HG03460 (cell line): ENCODE data around the gene DGLUCY.
A peak's percentile ranks its signal among the peaks of the same experiment; 100 is the strongest.
"Not testable (repeated sequence)": the region's sequence is repeated elsewhere in the genome, so short reads cannot be mapped to it uniquely, and the experiment has no call there.

Source experiments
- ATAC-seq: cut with Tn5 transposase; IDR thresholded peaks from one replicate; pipeline ENCODE4 v1.9.1; 2021; ENCODE audit not compliant: unreplicated experiment

DGLUCY gene

GRCh38 chr14:91138511-91139359 lies 24.9 kb downstream of the DGLUCY start:
- ATAC-seq, result no peak

- ATAC-seq, result no peak
These were observed 25.9 kb downstream of the DGLUCY start for GRCh38 chr14:91139776-91140175.

GRCh38 chr14:91140672-91141071 lies 26.8 kb downstream of the DGLUCY start:
- no peak for ATAC-seq

DNA sequence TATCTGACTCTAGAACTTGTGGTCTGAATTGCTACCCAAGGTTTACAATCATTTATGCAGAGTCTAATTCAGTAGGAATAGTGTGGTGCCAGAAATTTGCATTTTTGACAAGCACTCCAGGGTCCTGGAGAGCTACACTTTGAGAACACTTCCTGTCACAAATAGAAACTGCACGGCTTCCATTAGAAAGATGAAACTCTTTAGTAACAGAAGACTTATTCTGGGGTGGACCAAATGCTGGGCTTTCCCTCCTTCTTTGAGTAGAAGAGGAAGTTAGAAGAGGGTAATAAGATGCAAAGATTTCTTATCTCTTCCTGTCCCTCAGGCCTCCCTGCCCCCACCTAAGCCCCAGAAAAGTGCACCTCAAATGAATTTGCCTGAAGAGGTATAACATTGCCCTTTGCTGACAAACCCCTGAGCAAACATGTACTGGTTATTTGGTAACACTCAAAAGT lies 28.4 kb downstream of the DGLUCY start:
- ATAC-seq, result peak; percentile 89

- ATAC-seq, result no peak
These were observed 30.0 kb downstream of the DGLUCY start for GRCh38 chr14:91143862-91144261.

DNA sequence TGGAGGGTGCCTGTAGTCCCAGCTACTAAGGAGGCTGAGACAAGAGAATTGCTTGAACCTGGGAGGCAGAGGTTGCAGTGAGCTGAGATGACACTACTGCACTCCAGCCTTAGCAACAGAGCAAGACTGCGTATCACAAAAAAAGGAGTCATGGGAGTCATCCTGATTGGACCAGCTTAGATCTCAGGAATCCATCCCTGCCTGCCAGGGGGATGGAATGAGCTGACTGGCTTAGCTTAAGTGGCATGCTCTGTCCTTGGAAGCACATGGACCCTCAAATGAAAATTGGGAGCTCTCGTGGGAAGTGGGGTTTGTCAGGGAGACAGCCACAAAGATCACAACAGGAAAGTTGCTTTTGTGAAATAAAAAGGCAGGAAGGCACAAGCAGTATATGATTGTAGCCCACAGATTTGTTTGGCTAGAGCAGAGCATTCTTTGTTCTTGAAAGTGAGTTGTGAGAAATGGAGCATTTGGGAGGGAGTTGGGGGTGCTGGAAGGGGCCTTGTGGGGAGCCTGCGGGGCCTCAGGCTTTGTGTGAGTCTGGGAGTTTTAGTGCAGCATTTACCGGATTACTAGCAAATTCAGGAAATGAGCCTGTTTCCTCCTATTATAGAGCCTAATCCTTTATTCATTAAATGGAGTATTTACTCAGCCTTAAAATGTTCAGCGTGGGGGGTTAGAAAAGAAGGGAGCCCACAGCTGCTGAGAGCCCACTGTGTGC lies 30.7 kb downstream of the DGLUCY start:
- ATAC-seq, result no peak

DNA sequence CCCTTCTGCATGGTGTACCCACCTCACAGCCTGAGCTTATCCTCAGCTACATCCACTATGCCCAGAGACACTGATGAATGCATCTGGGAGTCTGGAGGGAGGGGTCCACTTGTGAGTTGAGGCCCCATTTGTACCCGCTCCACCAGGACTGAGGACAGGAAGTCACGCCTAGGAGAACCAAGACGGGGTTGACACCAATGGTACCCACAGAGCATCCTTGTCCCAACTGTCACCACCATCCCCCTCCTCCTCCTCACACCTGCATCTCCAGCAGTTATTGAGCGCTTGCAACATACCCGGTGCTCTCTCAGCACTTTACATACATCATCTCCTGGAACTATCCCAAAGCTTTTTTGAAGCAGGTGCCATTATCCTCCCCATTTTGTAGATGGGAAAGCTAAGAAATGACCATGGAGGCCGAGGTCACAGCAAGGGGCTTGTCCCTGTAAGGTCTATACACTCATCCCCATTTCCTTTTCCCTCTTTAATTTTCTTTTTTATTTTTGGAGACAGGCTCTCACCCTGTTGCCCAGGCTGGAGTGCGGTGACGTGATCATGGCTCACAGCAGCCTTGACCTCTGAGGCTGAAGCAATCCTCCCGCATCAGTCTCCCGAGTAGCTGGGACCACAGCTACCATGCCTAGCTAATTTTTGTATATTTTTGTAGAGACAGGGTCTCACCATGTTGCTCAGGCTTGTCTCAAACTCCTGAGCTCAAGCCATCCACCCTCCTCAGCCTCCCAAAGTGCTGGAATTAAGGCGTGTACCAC lies 31.7 kb downstream of the DGLUCY start:
- ATAC-seq, result no peak

GRCh38 chr14:91146661-91147060 lies 32.8 kb downstream of the DGLUCY start:
- no peak for ATAC-seq

DNA sequence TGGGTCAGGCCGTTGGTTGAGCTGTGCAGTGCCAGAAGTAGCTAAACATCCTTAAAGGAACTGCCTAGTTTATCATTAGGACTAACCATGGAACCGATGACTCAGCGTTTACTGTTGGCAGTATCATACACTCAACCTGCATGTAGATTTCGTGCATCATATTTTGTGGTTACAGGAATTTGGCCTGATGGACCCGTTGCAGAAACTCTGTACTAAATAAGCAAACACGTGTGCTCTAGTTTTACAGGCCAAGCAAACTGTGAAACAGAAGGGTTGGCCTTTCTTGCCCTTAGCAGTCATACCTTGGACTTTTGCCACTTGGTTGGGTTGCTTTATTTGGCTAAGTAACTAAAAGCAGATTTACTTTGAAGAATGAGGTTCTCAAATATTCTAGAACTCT lies 35.6 kb downstream of the DGLUCY start:
- no peak for ATAC-seq

GRCh38 chr14:91152499-91152898 lies 38.6 kb downstream of the DGLUCY start:
- ATAC-seq, result no peak

GRCh38 chr14:91153360-91153759 lies 39.5 kb downstream of the DGLUCY start:
- ATAC-seq, result no peak

DNA sequence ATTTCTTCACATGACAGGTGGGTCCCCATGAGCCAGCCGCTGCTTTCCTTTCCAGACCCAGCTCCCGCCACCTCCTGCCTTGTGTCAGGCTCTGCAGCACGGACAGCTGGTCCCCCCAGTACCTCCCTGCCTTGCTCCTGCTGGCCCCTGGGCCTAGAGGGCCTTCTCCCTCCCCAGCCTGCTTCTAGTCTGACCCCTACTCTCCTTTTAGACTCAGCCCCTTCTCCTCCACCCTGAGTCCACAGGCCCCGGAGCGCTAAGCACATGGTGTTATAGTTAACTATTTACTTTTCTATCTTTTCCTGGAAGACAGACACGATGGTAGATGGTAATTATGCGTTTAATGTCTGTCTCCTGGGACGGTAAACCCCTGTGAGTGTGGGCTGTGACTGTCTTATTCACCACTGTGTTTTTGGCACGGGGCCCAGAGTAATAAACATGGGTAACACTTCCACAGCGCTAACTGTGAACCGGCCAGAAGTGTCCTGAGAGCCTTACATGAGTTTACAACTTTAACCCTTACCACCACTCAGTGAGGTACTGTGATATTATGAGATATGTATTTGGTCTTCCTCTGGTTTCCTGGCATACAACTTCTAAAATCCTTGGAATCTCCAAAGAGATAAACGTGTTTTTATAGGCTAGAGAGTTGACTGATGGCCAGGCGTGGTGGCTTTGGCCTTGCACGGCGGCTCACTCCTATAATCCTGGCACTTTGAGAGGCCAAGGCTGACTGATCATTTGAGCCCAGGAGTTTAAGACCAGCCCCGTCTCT lies 41.2 kb downstream of the DGLUCY start:
- no peak for ATAC-seq

DNA sequence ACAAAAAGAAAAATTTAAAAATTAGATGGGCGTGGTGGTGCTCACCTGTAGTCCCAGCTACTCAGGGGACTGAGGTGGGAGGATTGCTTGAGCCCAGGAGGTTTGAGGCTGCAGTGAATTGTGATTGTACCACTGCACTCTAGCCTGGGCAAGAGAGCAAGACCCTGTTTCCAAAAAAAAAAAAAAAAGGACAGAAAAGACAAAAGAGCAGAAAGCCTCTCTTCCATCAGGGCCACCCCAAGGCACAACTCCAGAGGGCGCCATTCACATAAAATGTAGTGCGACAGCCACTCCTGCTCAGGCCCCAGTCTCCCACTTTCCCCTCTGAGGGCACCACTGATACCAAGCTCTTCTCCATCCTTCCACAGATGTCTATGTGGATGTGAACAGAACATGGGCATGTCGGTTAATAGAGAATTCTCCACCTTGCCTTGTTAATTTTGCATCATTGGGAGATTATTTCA lies 41.8 kb downstream of the DGLUCY start:
- ATAC-seq, result no peak

- ATAC-seq, result not testable (repeated sequence)
These were observed 42.3 kb downstream of the DGLUCY start for GRCh38 chr14:91156142-91156666.

DNA sequence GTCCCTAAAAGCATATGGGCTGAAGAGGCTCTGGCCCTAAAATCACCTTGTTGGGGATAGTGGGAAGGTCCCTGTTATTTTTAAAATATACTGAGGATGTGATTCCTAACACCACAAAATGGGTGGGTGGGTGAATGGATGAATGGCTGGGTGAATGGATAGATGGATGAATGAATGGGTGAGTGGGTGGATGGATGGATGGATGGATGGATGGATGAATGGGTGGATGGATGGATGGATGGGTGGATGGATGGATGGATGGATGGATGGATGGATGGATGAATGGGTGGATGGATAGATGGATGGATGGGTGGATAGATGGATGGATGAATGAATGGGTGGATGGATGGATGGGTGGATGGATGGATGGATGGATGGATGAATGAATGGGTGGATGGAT lies 43.0 kb downstream of the DGLUCY start:
- ATAC-seq, result not testable (repeated sequence)

- no peak for ATAC-seq
These were observed 44.4 kb downstream of the DGLUCY start for GRCh38 chr14:91158091-91158790.

GRCh38 chr14:91159182-91159581 lies 45.3 kb downstream of the DGLUCY start:
- ATAC-seq, result no peak

DNA sequence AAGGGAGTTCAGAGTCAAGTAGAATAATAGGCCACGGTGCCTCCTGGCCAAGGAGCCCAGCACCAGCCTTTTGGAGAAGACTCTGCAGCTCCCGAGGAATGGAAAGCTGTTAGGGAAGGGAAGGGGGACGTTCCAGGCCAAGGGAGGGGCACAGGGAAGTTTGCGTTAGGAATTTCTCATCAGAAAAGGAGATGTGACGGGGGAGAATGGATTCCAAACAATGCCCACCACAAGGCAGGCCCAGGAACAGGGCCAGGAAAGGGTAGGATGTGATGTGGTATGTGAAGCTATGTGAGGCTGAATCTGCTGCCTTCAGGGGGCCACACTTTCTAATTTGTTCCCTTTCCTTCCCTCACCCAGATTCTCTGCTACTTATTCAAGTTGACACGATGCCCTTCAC lies 46.0 kb downstream of the DGLUCY start:
- no peak for ATAC-seq

GRCh38 chr14:91163316-91163715 lies 49.4 kb downstream of the DGLUCY start:
- ATAC-seq, result no peak

- ATAC-seq, result no peak
These were observed 50.8 kb downstream of the DGLUCY start for GRCh38 chr14:91164676-91165075.
